Measurements from ENCODE around the gene SYT5. TPM values are rescaled to one million over a fixed set of nuclear protein-coding genes. Genes with fewer than 3 reads are reported as not detected.

The SYT5 gene
- total and polyA plus RNA-seq, 10 of the 15 experiments (the other 5 are each of a cell fraction or from before 2014, with no cell fraction given): 0.04 to 0.79 (median 0.26) TPM; not detected in 7

DNA sequence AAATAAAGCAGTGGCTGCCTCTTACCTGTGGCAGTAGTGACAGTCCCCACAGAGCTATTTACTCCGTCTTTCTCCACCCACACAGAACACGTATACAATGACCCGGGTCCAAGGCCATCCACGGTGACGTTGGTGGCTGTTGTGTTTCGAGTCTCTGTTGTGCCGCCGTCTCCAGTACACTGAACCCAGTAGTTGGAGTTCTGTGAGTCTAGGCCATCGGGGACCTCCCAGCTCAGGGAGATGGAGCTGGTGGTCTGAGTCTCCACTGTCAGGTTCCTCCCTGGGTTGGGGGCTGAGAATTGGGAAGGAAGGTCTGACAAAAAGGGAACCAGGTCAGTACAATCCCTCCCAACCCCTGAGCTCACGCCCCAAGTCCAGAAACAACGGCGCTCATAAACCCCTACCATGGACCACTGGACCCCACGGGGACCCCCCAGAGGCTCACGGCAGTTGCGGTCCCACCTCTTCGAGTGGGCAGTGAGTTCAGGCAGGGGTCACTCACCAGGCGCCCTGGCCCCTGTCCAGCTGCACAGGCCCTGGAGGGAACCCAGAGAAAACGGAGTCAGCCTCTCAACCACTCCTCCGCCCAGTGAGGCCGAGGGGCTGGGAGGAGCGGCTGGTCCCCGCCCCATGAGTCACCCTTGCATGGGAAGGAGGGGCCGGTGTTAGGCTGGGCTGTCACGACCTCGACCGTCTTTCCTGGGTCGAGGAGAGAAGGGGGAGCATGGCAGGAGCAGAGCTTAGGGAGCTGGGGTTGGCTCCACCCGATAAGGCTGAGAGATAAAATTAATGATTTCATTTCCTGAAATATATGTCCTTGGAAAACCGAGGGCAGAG, 26.8 kb upstream of the SYT5 start (continued):
- TF ChIP-seq, protein P1, sequence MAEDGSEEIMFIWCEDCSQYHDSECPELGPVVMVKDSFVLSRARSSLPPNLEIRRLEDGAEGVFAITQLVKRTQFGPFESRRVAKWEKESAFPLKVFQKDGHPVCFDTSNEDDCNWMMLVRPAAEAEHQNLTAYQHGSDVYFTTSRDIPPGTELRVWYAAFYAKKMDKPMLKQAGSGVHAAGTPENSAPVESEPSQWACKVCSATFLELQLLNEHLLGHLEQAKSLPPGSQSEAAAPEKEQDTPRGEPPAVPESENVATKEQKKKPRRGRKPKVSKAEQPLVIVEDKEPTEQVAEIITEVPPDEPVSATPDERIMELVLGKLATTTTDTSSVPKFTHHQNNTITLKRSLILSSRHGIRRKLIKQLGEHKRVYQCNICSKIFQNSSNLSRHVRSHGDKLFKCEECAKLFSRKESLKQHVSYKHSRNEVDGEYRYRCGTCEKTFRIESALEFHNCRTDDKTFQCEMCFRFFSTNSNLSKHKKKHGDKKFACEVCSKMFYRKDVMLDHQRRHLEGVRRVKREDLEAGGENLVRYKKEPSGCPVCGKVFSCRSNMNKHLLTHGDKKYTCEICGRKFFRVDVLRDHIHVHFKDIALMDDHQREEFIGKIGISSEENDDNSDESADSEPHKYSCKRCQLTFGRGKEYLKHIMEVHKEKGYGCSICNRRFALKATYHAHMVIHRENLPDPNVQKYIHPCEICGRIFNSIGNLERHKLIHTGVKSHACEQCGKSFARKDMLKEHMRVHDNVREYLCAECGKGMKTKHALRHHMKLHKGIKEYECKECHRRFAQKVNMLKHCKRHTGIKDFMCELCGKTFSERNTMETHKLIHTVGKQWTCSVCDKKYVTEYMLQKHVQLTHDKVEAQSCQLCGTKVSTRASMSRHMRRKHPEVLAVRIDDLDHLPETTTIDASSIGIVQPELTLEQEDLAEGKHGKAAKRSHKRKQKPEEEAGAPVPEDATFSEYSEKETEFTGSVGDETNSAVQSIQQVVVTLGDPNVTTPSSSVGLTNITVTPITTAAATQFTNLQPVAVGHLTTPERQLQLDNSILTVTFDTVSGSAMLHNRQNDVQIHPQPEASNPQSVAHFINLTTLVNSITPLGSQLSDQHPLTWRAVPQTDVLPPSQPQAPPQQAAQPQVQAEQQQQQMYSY (CRISPR knock-in tag; IDR thresholded peaks at IDR 0.05): no peak
- TF ChIP-seq SPI1 (IDR thresholded peaks at IDR 0.05; ENCODE audit: borderline replicate concordance, insufficient read depth, low read depth, low read length) (no peak), ZNF274 (IDR thresholded peaks at IDR 0.05; ENCODE audit: insufficient read depth, insufficient read length) (no peak), BACH1 (IDR thresholded peaks at IDR 0.05; ENCODE audit: borderline replicate concordance) (no peak), POU2F2 (IDR thresholded peaks at IDR 0.05; ENCODE audit: borderline replicate concordance, low read depth, low read length) (no peak), IKZF2 (IDR thresholded peaks at IDR 0.05) (no peak)
- TF ChIP-seq, protein P2, sequence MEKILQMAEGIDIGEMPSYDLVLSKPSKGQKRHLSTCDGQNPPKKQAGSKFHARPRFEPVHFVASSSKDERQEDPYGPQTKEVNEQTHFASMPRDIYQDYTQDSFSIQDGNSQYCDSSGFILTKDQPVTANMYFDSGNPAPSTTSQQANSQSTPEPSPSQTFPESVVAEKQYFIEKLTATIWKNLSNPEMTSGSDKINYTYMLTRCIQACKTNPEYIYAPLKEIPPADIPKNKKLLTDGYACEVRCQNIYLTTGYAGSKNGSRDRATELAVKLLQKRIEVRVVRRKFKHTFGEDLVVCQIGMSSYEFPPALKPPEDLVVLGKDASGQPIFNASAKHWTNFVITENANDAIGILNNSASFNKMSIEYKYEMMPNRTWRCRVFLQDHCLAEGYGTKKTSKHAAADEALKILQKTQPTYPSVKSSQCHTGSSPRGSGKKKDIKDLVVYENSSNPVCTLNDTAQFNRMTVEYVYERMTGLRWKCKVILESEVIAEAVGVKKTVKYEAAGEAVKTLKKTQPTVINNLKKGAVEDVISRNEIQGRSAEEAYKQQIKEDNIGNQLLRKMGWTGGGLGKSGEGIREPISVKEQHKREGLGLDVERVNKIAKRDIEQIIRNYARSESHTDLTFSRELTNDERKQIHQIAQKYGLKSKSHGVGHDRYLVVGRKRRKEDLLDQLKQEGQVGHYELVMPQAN (conservative IDR thresholded peaks at IDR 0.05): no peak
